Stimulated activated CD4-positive, alpha-beta T cell treated with anti-CD3 and anti-CD28 coated beads, Interleukin-4, amount 100 ng/mL, for 48 hours (primary cell): Measurements from ENCODE around the gene ACOX2.
"Not testable (repeated sequence)": the region's sequence is repeated elsewhere in the genome, so short reads cannot be mapped to it uniquely, and the experiment has no call there.

Experiments
- DNase-seq, 2 donors: peaks; one replicate each; pipeline ENCODE4 v3.0.0-alpha.2; 2020; ENCODE audit warnings: low read depth in 2 of 2

The ACOX2 gene

DNA sequence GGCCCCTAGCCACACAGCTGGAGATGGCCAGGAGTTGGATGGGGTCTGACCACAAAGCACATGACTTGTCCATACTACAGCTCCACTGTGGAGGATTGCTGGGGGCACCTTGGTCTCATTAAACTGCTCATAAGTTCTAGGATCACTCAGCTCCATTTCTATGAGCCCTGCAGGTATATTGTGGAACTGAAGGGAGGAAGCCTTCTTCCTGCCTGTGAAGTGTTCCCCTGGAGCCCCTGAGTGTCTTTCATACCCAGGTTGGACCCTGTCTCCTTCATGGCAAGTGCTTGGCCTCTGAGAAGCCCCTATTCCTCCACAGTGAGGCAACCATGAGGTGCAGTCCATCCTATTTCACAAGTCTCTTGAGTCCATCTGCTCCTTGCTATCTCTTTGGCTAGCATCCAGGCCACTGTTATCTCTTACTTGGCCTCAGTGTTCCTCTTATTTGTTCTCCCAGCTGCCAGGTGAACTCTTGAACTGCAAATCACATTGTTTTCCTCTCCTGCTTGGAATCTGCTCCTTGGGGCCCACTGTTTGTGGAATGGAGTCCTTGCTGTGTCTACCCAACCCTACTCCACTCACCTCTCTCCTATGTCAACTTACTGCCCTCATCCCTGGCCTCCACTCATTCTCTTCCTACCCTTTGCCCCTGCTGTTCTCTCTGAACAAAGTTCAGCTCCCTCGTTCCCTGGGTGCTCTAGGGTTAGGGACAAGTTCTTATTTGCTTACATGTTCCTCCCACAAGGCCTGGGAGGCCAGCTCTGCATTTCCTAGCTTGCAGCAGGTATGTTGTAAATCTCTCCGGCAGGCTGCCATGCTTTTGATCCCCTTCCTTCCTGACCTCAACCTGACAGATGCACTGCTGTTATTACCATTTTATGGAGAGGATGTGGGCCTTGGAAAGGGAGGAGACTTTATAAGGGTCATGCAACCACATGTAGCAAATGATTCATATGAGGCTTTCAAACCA, 1.2 kb downstream of the ACOX2 start:
- DNase-seq, result no peak

DNA sequence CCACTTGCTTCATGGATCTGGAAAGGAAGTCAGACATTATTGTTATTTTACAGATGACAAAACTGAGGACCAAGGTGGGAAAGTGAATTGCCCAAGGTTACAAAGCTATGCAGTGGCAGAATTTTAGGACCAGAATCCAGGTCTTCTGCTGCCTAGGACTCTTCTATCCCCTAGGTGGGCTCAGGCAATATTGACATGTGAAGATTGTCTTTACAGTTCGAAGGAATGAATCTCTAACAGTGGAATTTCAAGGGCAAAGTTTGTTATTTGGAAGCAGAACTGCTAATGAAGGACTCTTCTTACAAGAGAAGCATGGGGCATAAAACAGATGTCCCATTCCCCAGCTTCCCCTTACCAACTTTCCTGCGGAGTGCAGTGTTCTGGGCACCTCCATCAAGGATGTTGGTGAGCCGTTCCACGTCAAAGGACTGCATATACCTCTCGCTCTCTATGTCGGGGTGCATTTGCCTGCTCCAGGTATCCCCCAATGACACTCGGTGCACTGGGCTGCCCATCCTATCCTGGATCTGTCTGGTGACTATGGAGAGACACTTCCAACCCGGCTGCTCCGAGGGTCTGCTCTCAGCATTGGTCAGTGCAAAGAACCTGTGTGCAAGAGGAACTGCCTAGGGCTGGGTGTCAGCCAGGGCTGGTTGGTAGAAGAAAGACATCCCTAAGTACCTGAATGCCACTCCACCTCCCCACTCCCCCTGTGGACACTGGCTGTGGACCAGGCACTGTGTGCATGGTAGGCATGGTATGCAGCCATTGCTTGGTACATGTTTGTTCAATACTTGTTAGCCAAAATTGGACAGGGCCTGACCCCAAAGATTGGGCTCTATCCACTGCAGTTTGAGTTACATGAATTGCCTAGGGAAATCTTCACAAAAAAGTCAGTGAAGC, 2.1 kb downstream of the ACOX2 start:
- no peak for DNase-seq

DNA sequence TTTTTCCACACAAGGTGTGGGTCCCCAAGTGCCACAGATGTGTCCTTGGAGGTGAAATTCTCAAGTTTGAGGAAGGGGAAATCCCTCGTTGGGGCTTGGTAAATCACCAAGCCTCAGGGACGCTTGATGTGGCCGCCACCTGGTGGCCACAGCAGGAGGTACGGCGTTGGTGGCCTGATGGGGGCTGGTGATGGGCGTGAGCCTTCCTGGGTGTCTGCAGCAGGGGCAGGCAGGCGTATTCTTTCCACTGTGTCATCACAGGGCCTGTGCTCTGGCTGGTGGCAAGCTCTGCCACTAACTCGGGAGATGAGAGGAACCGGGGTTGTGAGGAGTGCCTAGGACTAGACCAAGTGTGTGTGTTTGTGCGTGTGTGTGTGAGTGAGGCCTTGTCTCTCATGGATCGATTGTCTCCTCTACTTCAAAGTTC, 4.2 kb downstream of the ACOX2 start:
- peak; percentile 73 to 77 for DNase-seq

DNA sequence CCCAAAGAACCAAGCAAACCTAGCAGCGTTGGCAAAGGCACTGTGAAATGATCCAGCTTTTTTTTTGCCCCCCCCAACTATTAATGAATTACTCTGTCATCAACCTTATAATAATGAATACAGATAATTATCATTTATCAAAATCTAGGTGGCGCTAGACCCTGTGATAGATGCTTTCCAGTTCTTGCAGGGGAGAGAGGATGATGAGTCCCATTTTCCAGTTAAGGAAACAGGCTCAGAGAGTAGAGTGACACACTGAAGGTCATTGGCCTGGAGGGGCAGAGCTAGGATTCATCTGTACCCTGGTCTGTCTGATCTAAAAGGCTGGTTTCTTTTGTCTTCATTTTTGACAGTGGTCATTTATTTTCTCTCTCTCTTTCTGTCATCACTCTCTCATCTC, 5.0 kb downstream of the ACOX2 start:
- no peak for DNase-seq

DNA sequence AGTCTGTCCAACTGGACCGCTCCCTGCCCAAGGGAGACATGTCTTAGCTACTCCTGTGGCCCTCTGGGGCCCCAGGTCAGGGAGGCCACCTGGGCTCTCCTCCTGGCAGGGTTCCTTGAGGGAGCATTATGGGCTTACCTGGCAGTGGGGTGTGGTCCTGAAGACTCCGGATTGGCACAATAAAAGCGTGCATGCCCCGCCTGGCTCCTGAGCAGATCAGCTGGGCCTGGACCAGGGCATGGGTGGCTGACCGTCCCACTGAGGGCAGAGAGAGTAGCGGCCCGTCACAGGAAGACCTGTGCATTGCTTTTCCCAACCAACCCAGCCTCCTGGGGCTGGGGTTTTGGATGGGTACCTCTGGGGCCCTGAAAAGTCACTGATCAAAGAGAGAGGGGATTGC, 5.4 kb downstream of the ACOX2 start:
- no peak for DNase-seq

DNA sequence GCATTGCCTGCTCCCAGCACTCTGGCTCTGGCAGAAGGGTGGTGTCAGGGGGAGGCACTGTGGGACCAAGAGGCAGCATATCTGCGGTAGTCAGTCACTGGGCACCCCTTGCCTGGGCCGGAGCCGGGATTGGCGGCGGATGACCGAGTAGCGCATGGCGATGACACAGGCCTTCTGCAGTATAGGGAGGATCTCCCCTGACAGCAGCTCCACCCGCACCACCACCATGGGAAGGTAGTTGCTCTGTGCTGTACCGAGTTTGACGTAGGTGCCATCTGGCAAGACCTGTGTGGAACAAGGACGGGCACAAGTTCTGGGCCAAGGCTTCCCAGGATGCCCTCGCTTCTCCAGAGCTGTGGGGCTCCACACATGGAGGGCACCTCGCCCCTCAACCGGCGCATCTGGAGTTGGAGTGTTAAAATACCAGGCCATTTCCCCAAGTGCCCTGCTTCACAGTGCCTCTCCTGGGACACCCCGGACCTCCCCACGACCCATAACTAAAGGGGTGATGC, 6.6 kb downstream of the ACOX2 start:
- DNase-seq, result no peak

DNA sequence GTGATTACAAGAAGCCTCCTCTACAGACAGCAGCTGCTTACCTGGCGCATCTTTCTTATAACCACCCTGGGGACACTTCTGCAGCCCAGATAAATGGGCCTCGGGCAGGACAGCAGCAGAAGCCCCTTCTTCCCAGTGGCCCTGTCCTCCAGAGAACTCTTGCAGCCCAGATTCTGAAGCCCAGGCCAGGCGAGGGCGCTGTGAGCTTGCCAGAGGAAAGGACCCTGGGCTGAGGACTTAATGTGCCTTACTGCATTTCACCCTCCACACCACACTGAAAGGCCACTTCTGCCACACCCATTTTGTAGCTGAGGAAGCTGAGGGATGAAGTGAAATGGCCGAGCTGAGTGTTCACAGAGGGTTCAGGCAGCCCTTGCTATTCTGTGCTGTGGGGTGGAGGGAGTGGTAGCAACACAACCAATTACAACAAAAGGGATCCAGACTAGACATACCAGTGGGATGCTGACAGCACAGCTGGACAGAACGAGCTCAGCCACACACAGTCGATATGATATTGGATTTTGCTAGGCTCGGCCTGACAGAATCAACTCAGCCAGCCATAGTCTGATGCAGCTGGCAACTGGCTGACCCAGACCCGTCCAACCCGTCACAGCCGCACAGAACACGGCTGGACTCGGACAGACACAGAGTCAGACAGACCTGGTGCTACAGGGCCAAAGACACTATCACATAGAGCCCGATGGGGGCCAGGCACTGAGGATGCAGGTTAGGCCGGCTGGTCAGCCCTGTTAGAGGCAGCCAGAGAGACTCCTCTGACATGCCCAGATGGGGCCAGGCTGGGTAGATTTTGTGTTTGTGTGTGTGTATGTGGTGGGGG, 7.3 kb downstream of the ACOX2 start:
- no peak for DNase-seq

DNA sequence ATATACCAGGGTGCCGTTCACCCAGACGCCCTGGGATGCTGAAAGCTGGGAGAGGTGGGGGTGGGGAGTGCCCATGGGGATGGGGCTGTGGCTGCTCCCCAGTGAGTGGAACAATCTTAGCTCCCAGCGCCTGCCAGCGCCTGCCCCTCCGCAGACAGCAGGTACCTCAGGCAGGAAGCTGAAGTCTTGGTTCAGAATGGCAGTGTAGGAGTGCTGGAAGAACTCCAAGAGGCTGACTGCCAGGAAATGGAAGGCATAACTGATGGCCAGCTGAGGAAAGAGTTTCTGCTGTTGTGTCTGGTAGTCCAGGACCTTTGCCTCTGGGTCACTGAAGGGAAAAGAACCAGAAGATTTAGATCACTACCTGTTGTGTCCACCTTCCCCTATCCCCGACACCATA, 8.4 kb downstream of the ACOX2 start:
- no peak for DNase-seq

DNA sequence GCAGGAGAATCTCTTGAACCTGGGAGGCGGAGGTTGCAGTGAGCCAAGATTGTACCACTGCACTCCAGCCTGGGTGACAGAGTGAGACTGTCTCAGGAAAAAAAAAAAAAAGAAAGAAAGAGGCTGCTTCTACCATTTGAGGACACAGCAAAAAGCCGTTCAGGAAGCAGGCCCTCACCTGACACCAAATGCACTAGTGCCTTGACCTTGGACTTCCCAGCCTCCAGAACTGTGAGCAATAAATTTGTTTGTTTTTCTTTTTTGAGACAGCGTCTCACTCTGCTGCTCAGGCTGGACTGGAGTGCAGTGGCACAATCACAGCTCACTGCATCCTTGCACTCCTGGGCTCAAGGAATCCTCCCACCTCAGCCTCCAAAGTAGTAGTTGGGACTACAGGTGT, 9.6 kb downstream of the ACOX2 start:
- DNase-seq, result not testable (repeated sequence)

DNA sequence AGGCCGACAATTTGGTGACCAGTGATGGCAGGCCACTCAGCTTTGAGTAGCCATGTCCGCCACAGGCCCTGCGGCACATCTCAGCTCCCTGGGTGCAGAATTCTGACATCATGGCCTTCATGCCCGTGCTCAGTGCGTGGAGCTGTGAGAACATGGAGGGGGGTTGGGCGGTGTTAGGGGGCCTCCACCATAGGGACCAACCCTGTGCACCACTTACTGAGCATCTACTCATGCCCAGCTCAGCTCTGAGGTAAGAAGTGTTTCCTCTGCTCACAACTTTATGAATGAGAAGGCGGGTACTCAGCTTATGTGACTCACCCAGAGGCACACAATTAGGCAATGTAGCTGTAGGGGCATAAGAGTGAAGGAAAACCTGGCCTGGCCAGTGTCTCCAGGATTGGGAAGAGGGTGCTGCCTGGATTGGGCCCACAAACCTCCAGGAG, 10.5 kb downstream of the ACOX2 start:
- no peak for DNase-seq

DNA sequence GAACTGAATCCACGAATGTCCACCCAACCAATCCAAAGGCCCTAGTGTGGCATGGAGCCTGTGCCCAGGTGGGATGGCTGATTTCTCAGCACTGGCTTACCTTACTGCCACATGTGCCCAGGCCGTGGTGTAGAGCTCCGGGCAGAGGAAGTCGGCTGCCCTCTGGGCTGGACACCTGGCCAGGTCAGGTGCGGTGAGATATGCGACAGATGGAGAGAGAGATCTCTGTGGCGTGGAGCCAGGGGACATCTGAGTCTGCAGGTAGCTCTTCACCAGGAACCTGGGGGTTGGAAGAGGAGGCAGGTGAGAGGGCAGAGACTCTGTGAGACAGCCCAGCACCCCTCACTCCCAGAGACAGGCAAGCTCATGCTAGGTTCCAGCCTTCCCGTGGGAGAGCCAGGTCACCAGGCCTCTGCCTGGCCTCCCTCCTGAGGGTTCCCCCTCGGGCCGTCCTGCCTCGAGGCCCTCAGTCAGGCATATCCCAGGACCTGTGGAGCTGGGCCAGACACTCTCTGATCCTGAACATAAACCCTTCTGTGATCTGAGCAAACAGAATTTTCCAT, 12.6 kb downstream of the ACOX2 start:
- DNase-seq, result no peak

DNA sequence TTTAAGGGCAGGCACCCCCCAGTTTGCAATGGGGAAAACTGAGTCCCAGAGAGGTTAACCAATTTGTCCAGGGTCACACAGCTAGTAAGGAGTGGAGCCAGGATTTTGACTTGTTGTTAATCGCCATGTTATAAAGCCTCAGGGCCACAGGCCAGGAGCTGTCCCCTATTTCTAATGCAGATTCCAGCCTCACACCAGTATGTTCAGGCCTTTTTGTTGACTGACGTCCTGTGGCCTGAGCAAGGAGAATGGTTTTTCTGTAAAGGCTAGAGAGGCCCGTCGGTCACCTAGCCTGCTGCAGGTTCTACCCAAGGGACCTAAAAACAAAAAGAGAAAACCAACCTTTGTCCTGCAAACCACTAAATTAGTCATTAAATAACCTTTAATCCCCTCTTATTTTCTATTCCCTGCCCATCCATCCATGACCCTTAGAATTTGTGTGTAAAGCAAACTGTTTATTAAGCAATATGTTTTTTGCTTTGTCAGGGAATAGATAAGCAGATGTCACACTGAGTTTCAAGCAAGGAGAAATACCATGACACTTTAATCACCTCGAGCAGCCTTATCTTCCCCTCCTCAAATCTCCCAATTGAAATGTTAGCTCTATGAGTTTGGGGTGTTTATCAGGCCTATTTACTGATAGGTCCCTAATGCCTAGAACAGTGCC, 14.1 kb downstream of the ACOX2 start:
- no peak for DNase-seq

DNA sequence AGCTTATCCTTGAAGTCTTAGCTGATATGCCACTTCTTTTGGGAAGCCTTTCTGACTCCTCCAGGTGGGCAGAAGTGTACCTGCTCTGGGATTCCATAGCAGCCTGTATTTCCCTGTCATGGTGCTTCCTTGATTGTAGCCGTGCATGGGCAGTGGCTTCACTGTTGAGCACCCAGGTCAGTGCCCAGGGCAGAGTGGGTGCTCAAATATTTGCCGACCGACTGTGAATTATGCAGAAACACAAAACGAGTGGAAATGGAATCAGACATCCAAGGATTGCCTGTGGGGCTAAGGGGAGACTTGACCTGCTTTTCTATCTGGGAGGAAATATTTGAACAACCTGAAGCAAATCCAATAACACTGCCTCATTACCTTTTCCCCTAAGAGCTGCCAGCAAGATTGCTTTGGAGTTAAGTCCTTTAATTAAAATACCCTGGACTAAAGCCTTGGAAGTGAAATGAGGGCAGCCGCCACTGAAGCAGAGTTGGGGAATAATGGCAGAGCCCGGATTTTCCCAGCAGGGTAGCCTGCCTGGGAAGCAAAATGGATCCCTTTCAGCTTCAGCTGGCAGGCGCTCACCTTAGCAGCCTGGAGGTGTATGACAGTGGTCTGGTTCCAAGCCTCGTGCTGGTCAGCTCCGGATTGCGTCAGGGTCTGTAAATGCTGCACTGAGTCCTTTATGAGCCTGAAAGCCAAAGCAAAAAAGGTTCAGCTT, 14.9 kb downstream of the ACOX2 start:
- DNase-seq, result no peak

DNA sequence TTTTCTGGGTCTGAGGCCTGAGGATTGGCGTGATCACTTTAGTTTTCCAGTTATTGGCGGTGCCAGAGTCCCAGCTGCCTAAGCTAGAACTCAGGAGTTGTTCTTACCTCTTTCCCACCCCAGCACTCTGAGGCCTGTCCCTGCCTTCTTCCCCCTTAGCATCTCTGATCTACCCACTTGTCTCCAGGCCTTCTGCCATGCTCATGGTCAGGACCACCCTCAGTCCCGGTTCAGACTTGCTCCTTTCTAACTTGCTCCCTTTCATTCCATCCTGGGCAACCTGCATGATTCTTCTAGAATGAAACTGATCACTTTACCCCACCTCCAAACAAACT, 15.7 kb downstream of the ACOX2 start:
- DNase-seq, result no peak

DNA sequence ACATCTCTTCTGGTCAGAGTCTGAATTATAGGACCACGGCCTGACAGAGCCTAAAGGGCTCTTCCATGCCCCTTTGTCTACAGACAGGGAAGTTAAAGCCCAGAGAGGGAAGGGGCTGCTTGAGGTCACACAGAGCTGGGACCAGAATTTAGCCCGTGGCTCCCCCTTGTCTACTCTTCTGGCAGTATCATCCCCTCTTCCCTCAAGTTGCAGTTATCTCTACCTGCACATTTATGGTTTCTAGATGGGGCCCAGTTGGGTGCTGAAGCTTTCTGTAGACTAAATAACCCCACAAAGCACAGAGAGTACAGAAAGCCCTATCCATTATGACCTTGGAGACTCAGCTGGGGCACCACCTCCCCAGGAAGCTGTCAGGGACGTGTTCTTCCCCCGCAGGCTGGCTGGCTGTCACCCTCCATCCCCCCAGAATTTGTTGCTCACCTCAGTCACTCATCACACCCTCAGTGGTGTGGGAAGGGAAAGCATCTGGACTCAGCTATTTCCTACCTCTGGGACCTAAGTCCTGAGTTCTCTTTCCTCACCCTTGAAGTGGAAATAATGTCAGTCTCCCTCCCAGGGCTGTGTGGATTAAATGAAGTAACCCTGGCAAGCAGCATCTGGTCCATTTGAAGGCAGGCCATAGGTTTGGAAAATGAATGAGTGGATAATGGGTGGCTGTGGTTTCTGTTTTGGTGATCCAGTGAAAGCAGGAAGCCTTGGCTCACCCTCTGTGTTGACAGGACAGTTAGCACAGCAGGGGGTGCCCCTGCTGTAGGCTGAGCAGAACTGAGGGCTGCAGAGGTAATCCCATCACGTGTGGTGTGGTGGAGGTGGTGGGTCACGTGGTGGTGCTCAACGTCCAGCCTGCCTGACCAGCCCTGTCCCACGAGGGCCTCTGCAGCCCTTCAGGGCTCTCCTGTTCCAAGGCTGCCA, 16.3 kb downstream of the ACOX2 start:
- DNase-seq, result no peak

DNA sequence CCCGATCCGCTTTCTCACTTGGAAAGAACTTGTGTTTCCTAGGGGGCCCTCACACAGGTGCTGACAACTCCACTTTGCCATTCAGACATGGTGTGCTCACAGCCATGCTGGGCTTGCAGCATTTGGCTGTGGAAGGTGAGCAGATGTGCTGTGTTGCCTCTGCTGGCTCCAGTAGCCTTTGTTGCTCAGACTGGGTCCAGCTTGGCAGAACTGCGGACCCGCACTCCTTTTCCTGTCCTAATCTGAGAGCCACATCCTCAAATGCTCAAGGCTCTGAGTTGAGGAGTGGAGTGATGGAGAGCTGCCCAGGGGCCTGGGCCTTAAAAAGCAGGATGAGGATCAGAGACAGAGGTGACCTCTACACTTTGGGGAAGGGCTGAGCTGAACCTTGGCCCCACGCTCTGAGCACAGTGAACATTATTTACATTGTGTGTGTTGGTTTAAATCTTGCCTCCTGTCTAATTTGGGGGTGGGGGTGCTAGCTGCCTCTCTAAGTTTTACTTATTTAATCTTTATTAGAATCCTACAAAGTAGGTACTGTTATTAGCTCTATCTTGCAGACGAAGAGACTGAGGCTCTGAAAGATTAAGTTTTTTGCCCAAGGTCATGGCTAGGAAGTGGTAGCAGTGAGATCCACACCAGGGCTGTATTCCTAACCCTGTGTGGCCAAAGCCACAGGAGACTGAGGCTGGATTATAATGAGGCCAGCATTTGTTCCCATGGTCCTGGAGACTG, 17.2 kb downstream of the ACOX2 start:
- DNase-seq, result no peak

DNA sequence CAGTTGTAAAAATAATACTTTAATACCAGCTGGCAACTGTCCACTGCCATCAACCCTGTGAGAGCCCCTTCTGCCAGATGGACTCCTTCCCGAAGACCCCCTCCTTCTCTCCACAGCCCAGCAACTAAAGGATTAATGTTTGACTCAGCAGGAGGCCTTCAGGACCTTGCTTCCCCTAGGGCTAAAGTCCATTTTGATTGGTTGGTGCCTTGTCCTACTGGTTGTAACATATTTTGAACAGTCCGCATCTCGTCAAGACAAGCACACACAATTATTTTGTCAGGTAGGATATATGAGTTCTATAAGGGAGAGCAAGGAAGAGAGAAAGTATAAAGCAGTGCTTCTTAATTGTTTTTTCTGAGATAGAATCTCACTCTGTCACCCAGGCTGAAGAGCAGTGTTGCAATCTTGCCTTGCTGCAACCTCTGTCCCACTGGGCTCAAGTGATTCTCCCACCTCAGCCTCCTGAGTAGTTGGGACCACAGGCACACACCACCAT, 18.6 kb downstream of the ACOX2 start:
- no peak for DNase-seq

DNA sequence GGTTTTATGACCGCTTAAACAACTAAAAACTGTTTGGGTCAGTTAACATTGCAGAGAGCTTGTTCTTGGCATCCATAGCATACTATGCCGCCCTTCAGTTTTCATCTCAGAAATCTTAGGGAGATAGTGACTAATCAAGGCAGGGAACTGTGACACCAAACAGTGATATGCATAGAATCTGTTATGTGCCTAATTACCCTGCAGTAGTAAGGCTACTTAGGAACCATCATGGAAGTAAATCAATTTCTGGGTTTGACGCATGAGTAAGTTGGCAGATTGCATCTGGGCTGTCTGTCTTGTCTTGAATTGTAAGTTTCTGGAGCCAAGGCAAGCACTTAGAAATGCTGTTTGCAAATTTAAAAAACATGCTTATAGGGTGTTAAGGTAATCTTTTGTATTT, 22.6 kb downstream of the ACOX2 start:
- DNase-seq, result no peak
